ENCODE results near the gene C12orf56.
"Not testable (repeated sequence)": the region's sequence is repeated elsewhere in the genome, so short reads cannot be mapped to it uniquely, and the experiment has no call there.

Gene C12orf56

DNA sequence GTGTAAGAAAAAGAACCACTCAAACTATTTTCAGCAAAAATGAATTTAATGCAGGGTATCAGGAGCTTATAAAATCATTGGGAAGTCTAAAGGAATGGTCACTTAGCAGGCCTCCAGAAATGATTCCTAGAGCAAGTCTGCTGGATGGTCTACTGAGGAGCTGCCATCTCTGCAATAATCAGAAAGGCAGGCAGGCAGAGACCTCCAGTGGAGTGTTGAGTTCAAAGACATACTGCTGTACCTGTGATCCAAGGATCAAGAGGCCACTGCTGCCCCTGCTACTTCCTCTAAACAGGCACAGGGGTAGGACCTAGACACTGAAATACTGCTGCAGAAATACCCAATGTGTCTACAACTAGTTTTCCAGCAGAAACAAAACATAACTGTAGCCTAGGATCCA lies 154.0 kb downstream of the C12orf56 start:
- no peak for DNase-seq (ENCODE audit: low spot score)

DNA sequence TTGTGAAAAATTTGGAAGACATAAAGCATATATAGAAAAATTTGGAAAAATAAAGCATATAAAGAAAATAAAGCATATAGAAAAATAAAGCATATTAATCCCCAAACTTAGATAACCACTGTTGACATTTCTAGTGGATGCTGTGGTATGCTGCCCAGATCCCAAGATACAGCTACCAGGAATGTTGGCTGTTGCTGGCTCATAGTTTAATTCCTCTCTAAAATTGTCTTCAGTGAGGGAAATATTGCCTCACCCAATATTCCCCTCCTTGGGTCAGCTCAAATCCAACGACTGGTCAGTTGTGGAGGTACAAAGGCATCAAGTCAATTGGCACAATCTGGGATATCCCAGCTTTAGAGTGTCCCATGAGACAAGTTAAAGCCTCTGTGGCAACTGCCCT lies 158.4 kb downstream of the C12orf56 start:
- no peak for DNase-seq (ENCODE audit: low spot score)

DNA sequence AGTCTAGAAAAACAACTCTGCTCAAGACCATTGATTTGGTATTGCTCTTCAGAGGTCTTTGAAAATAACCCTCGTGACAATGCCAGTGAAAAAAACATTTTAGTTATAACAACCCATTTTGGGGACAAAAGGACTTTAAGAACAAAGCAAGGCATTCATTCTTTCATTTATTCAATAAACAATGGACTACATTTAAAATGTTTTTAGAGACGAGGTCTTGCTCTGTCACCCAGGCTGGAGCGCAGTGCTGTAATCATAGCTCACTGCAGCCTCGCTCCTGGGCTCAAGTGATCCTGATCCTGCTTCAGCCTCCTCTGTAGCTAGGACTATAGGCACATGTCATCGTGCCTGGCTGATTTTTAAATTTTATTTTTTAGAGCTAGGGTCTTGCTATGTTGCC lies 160.8 kb downstream of the C12orf56 start:
- DNase-seq (ENCODE audit: low spot score) = no peak

DNA sequence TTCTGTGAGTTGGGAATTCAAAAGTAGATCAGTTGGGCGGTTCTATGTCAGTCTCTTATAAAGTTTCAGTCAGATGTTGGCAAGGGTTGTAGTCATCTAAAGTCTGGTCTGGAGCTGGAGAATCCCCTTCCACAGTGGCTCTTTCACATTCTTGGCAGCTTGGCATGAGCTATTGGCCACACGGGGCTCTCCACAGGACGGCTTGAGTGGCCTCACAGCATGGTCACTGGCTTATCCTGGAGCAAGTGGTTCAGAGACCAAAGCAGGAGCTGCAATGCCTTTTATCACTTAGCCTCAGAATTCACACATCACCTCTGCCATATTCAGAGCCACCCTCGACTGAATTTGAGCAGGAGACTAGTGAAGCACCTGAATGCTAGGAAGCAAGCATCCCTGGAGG lies 161.3 kb downstream of the C12orf56 start:
- no peak for DNase-seq (ENCODE audit: low spot score)

DNA sequence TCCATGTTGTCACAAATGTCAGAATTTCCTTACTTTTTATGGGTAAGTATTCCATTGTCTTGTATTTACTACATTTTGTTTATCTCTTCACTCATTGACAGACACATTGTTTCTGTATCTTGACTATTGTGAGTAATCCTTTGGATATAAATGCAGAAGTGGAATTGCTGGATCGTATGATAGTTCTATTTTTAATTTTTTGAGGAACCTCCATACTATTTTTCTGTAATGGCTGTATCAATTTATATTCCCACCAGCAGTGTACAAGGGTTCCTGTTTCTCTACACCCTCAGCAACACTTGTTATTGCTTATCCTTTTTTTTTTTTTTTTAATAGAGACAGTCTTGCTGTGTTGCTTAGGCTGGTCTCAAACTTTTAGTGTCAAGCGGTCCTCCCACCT lies 164.9 kb downstream of the C12orf56 start:
- no peak for DNase-seq (ENCODE audit: low spot score)

DNA sequence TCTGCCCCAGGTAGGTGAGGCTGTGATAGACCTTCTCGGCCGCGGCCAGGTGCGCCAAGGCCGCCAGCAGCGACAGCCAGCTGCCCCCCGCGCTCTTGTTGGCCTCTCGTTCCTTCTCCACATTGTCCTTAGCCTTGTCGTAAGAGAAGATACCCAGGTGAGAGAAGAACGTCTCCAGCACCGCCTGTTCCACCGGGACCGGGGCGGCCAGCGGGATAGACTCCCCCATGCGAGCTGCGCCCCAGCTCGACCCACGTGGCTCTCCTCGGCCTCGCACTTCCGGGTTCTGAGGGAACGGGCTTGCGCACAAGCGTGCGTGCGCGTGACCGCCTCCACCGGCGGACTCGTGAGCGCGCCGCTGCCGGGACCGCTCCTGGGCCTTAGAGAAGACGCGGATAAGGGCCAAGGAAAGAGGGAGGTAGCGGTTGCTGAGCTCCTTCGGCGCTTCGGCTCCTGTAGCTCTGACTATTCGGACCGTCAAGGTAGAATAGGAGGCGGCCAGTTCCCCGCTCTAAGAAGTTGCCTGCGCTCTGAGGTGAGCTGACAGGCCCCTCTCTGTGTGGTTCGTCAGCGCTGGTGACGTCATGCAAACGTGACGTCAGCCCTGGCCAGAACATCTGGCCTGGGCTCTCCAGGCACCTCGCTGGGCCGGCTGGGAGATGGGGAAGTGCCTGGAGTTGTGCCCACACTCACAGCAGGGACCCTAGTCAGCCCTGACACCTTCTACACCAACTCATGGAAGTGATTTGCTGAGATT lies 168.4 kb downstream of the C12orf56 start, which contains the start of gene KICS2:
Gene KICS2 (minus strand): TSS at position 288 of the 757 bp plus-strand sequence. CDS start 59 bp downstream, at position 229.
- peak; percentile 94 for DNase-seq (ENCODE audit: low spot score)

DNA sequence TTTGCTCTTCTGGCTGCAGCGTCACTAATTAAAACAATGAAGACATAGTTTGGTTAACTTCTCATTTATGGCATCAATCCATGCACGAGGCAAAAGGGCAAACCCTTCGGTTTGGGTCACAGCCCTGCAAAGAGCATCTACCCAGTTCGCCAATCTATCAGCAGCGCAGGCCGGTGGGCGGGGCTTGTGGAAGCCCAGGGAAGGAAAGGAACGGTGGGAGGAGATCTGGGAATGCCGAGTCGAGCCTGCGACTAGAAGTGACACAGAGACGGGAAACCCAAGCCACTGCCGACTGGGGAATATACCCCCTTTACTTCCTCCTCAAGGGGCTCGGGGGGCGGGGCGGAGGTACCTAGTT lies 168.9 kb downstream of the C12orf56 start:
- DNase-seq (ENCODE audit: low spot score) = no peak

DNA sequence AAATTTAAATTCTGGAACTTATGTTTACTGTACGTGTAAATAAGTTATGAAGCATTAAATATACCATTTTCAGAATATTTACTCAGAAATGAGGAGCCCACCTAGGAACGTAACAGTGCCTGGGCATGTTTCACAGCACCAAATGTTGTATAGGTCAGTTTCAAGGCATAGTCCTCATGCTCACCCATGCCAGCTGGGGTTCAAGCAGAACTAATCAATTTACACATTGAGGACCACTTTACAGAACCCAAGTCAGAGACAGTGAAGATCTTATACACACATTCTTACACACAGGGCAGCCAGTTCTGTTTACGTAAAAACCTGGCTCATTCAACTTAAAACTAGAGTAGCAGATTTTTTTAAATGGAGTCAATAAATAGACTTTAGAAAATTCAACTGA lies 170.5 kb downstream of the C12orf56 start:
- DNase-seq (ENCODE audit: low spot score) = no peak

DNA sequence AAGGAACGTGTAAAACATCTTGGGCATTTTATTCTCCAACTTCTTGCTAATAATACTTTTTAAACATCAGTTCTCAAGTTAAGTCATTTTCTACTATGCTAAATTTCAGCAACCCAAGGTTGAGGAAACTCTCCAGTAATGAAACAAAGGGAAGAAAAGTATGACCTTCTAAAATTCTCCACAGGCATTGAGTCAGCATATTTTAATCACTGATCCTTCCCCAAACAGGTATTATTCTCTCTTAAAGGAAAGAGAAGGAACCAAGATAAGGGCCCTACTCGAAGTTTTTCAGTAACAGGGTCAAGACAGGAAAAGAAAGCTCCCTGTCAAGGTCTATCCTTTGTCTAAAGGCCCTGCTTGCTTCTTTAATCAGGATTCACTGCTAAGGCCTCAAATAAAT lies 171.4 kb downstream of the C12orf56 start:
- no peak for DNase-seq (ENCODE audit: low spot score)

DNA sequence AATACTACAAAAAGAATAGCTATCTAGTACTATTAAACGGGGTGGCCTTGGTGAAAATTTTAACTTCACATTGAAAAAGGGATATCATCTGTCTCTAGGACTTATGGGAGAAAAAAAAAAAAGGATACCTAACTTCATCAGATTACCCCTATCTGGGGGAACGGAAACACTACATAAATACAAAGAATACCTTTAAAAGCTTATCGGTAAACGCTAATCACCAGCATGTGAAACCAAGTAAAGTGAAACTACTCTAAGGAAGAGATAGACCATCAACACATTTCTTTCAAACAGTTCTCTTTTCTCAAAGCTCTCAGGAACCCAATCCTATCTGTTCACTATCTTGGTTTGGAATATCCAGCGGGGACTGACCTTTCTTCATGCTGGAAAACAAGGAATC lies 172.0 kb downstream of the C12orf56 start:
- DNase-seq (ENCODE audit: low spot score) = peak; percentile 5

DNA sequence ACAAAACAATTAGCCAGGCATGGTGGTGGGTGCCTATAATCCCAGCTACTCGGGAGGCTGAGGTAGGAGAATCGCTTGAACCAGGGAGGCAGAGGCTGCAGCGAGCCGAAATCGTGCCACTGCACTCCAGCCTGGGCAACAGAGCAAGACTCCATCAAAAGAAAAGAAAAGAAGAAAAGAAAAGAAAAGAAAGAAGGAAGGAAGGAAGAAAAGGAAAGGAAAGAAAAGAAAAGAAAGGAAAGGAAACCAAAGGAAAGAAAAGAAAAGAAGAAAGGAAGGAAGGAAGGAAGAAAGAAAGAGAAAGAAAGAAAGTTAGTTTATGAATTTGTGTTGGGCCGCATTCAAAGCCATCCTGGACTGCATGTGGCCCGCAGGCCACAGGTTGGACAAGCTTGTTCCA lies 172.9 kb downstream of the C12orf56 start:
- not testable (repeated sequence) for DNase-seq (ENCODE audit: low spot score)

DNA sequence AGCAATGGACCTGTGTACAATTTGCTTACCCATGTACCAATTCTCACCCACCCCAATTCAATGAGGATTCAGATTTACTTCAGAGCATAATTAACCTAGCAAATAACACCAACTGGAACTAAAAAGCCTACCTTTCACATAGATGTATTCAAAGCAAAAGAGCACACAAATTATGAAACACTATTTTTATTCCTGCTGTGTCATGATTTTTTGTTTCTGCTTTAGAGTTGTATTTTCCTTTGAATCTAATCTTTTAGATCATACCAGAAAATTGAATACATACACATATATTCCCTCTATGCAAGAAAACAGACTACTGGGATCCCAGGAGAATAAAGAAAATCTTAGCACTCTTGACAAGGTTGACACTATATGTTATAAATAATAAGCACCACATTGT lies 174.3 kb downstream of the C12orf56 start:
- no peak for DNase-seq (ENCODE audit: low spot score)

Data from germinal center (tissue), 1 donor.